Measurements from ENCODE around the gene ASMTL.
"Not testable (repeated sequence)": the region's sequence is repeated elsewhere in the genome, so short reads cannot be mapped to it uniquely, and the experiment has no call there.

ASMTL gene

DNA sequence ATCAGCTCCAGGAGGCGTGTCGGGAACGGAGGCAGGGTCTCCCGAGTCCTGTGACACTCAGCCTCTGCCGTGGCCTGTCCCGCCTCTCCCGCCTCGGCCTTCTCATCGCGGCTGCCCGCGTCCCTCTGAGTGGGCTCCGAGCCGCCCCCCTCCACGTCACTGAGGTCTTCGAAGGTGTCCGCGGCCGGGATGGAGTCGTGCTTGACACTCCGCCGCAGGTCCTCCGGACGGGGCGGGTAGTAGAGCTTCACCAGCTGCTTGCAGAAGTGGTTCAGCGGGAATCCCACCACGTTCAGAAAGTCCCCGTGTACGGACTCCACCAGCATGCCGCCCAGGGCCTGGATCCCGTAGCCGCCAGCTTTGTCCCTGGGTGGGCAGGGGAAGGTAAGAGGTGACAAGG is 25.0 kb downstream of the ASMTL start:
- ATAC-seq (ENCODE audit: low read depth): no peak
- peaks cover 41% of the 10 kb centered on the region for H3K36me3 ChIP-seq (ENCODE audit: low read depth)
- H3K27me3 ChIP-seq (ENCODE audit: insufficient read depth, poor library complexity, severe bottlenecking): no peaks in the 10 kb centered on the region
- TF ChIP-seq, protein P1, sequence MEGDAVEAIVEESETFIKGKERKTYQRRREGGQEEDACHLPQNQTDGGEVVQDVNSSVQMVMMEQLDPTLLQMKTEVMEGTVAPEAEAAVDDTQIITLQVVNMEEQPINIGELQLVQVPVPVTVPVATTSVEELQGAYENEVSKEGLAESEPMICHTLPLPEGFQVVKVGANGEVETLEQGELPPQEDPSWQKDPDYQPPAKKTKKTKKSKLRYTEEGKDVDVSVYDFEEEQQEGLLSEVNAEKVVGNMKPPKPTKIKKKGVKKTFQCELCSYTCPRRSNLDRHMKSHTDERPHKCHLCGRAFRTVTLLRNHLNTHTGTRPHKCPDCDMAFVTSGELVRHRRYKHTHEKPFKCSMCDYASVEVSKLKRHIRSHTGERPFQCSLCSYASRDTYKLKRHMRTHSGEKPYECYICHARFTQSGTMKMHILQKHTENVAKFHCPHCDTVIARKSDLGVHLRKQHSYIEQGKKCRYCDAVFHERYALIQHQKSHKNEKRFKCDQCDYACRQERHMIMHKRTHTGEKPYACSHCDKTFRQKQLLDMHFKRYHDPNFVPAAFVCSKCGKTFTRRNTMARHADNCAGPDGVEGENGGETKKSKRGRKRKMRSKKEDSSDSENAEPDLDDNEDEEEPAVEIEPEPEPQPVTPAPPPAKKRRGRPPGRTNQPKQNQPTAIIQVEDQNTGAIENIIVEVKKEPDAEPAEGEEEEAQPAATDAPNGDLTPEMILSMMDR (IDR thresholded peaks at IDR 0.05; ENCODE audit: poor library complexity, severe bottlenecking): no peak
- no peak overlapping the region for H3K4me3 ChIP-seq (ENCODE audit: severe bottlenecking)
- peaks cover 4% of the 10 kb centered on the region for H3K9me3 ChIP-seq (ENCODE audit: severe bottlenecking)
- no peaks in the 10 kb centered on the region for H3K4me1 ChIP-seq (ENCODE audit: insufficient read depth, poor library complexity, severe bottlenecking)
- H3K27ac ChIP-seq (ENCODE audit: poor library complexity, severe bottlenecking): no peak overlapping the region
- peak; percentile 66 for DNase-seq (ENCODE audit: low spot score)

DNA sequence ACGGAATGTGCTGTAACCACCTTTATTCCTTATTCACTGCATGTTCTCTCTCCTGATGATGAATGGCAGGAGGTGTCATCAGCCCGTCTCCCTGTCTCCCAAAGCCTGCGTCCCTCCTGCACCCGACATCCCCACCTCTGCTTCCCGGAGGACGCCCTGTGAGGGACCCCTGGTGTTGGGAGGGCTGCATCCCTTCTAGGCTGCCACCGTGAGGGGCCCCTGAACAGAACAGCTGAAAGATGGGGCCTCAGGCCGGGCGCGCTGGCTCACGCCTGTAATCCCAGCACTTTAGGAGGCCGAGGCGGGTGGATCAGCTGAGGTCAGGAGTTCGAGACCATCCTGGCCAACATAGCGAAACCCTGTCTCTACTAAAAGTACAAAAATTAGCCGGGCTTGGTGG is 26.4 kb downstream of the ASMTL start:
- not testable (repeated sequence) for H3K4me1 ChIP-seq (ENCODE audit: insufficient read depth, poor library complexity, severe bottlenecking); H3K4me3 ChIP-seq (ENCODE audit: severe bottlenecking); H3K27ac ChIP-seq (ENCODE audit: poor library complexity, severe bottlenecking); H3K27me3 ChIP-seq (ENCODE audit: insufficient read depth, poor library complexity, severe bottlenecking); ATAC-seq (ENCODE audit: low read depth)
- peaks cover 10% of the 10 kb centered on the region for H3K9me3 ChIP-seq (ENCODE audit: severe bottlenecking)
- DNase-seq (ENCODE audit: low spot score): peak; percentile 51
- H3K36me3 ChIP-seq (ENCODE audit: low read depth): peaks cover 48% of the 10 kb centered on the region

DNA sequence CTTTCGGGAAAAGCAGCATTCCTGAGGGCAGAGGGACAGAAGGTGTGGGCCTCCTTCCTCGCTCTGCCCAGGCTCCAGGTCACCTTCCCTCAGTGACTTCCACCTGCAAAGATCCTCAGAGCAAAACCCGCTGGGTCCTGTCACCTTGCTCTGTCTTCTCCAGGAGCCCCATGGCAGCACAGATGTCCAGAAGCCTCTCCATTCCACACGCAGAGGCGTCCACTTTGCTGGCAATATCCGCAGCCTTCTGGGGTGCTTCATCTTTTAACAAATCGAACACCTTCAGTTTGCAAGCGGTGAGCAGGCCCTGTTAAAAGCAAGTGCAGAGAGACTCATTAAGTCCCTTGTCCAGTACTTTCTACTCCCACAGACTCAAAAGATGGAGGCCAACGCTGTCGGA is 27.3 kb downstream of the ASMTL start:
- DNase-seq (ENCODE audit: low spot score) (peak; percentile 46), ATAC-seq (ENCODE audit: low read depth) (no peak)
- H3K9me3 ChIP-seq (ENCODE audit: severe bottlenecking): peaks cover 10% of the 10 kb centered on the region
- H3K4me1 ChIP-seq (ENCODE audit: insufficient read depth, poor library complexity, severe bottlenecking): no peaks in the 10 kb centered on the region
- no peak overlapping the region for H3K4me3 ChIP-seq (ENCODE audit: severe bottlenecking)
- TF ChIP-seq, protein P1 (IDR thresholded peaks at IDR 0.05; ENCODE audit: poor library complexity, severe bottlenecking): no peak
- H3K36me3 ChIP-seq (ENCODE audit: low read depth): peaks cover 50% of the 10 kb centered on the region
- H3K27ac ChIP-seq (ENCODE audit: poor library complexity, severe bottlenecking): no peak overlapping the region
- H3K27me3 ChIP-seq (ENCODE audit: insufficient read depth, poor library complexity, severe bottlenecking): no peaks in the 10 kb centered on the region

DNA sequence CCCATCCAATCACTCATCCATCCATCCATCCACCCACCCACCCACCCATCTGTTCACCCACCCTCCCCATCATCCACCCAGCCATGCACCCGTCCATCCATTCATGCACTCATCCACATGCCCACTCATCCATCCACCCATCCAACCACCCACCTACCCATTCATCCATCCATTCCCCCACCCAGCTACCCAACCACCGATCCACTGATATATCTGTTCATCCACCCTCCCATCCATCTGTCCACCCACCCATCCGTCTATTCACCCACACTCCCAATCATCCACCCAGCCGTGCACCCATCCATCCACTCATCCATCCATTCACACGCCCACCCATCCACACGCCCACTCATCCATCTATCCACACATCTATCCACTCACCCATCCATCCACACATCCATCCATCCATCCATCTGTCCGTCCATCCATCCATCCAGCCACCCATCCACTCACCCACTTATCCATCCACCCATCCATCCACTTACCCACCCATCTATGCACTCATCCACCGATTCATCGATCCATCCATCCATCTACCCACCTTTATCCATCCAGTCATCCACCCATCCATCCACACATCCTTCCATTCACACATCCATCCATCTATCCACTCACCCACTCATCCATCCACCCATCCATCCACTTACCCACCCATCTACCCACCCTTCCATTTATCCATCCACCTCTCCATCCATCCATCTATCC is 28.4 kb downstream of the ASMTL start:
- Histone ChIP-seq H3K36me3 (ENCODE audit: low read depth) (peaks cover 44% of the 10 kb centered on the region), H3K27me3 (ENCODE audit: insufficient read depth, poor library complexity, severe bottlenecking) (no peaks in the 10 kb centered on the region), H3K27ac (ENCODE audit: poor library complexity, severe bottlenecking) (no peak overlapping the region), H3K9me3 (ENCODE audit: severe bottlenecking) (peaks cover 10% of the 10 kb centered on the region), H3K4me1 (ENCODE audit: insufficient read depth, poor library complexity, severe bottlenecking) (no peaks in the 10 kb centered on the region), H3K4me3 (ENCODE audit: severe bottlenecking) (no peak overlapping the region)
- DNase-seq (ENCODE audit: low spot score) (peak; percentile 25), ATAC-seq (ENCODE audit: low read depth) (no peak)
- TF ChIP-seq, protein P1 (IDR thresholded peaks at IDR 0.05; ENCODE audit: poor library complexity, severe bottlenecking): no peak

- TF ChIP-seq, protein P1 (IDR thresholded peaks at IDR 0.05; ENCODE audit: poor library complexity, severe bottlenecking): no peak
- H3K36me3 ChIP-seq (ENCODE audit: low read depth): peaks cover 44% of the 10 kb centered on the region
- peaks cover 10% of the 10 kb centered on the region for H3K9me3 ChIP-seq (ENCODE audit: severe bottlenecking)
- H3K27ac ChIP-seq (ENCODE audit: poor library complexity, severe bottlenecking): no peak overlapping the region
- H3K27me3 ChIP-seq (ENCODE audit: insufficient read depth, poor library complexity, severe bottlenecking): no peaks in the 10 kb centered on the region
- DNase-seq (ENCODE audit: low spot score): peak; percentile 17
- no peak overlapping the region for H3K4me3 ChIP-seq (ENCODE audit: severe bottlenecking)
- ATAC-seq (ENCODE audit: low read depth): peak; percentile 5; the same call in 1 of the 3 replicates
- no peaks in the 10 kb centered on the region for H3K4me1 ChIP-seq (ENCODE audit: insufficient read depth, poor library complexity, severe bottlenecking)
Measured at GRCh38 chrX:1423215-1423614, 29.5 kb downstream of the ASMTL start.
